D721Med (cell line): Measurements from ENCODE around the gene THSD4.
"Not testable (repeated sequence)": the region's sequence is repeated elsewhere in the genome, so short reads cannot be mapped to it uniquely, and the experiment has no call there.

ENCODE experiments used
- DNase-seq: peaks from one replicate; pipeline ENCODE4 v3.0.0; 2011; ENCODE audit warnings: low spot score; ENCODE audit not compliant: insufficient read length
- FAIRE-seq: peaks from 2 replicates; lab custom pipeline; 2011; peaks lifted over from hg19 to GRCh38; lab: Jason Lieb, UNC
- CTCF ChIP-seq: IDR thresholded peaks from 2 replicates; pipeline ENCODE4 v1.5.1; 2012; ENCODE audit warnings: mild to moderate bottlenecking, control low read depth; ENCODE audit not compliant: insufficient read depth; ENCODE audit errors: missing control alignments

THSD4 gene

GRCh38 chr15:71118881-71119632, 3.8 kb downstream of the THSD4 start:
- FAIRE-seq = no peak
- no peak for TF ChIP-seq CTCF
- DNase-seq = no peak

- DNase-seq (no peak), FAIRE-seq (no peak)
Observed at GRCh38 chr15:71120428-71120944, 5.2 kb downstream of the THSD4 start.

GRCh38 chr15:71121442-71121841, 6.2 kb downstream of the THSD4 start:
- DNase-seq (no peak), FAIRE-seq (no peak)
- no peak for TF ChIP-seq CTCF

More at GRCh38 chr15:71120428-71120944, 5.2 kb downstream of the THSD4 start:
- TF ChIP-seq CTCF = no peak

GRCh38 chr15:71124937-71125790, 9.9 kb downstream of the THSD4 start:
- no peak for TF ChIP-seq CTCF
- DNase-seq (no peak), FAIRE-seq (no peak)

- DNase-seq = no peak
- FAIRE-seq = no peak
- no peak for TF ChIP-seq CTCF
Observed at GRCh38 chr15:71125831-71126450, 10.7 kb downstream of the THSD4 start.

- TF ChIP-seq CTCF = no peak
- no peak for FAIRE-seq
- DNase-seq = no peak
Observed at GRCh38 chr15:71127083-71127482, 11.8 kb downstream of the THSD4 start.

- DNase-seq, FAIRE-seq: not testable (repeated sequence)
Observed at GRCh38 chr15:71128159-71128558, 12.9 kb downstream of the THSD4 start.
